SK-N-SH (cell line): ENCODE results near the gene SLC13A2.

Experiments
- CTCF ChIP-seq: fragments of 200-600 bp; sonication (generic); IDR thresholded peaks from 2 replicates; pipeline ENCODE4 v1.6.1; 2017; ENCODE audit warnings: antibody characterized with exemption, mild to moderate bottlenecking, moderate library complexity
- POLR2AphosphoS5 ChIP-seq: IDR thresholded peaks from 2 replicates; pipeline ENCODE4 v1.6.1; 2012; ENCODE audit warnings: low read depth, low read length
- YY1 ChIP-seq: IDR thresholded peaks from 2 replicates; pipeline ENCODE4 v1.4.0; 2012; ENCODE audit warnings: low read depth, mild to moderate bottlenecking

GRCh38 chr17:28466521-28467048 is 6.9 kb upstream of the SLC13A2 start:
- TF ChIP-seq CTCF (no peak), POLR2AphosphoS5 (no peak), YY1 (no peak)
